HFF-Myc (cell line): ENCODE data around the gene KCTD14.

Source experiments
- DNase-seq: peaks from one replicate; pipeline ENCODE4 v3.0.0-alpha.2; 2011; ENCODE audit warnings: low read depth; ENCODE audit errors: extremely low read depth
- H3K4me3 ChIP-seq: replicated peaks from 2 replicates; pipeline ENCODE4 v1.5.1; 2011; ENCODE audit warnings: low read depth, mild to moderate bottlenecking, control low read depth, low read length
- CTCF ChIP-seq: IDR thresholded peaks from 2 replicates; pipeline ENCODE4 v1.5.1; 2012; ENCODE audit warnings: mild to moderate bottlenecking, low read depth, low read length, control low read depth; ENCODE audit errors: missing control alignments

The KCTD14 gene

DNA sequence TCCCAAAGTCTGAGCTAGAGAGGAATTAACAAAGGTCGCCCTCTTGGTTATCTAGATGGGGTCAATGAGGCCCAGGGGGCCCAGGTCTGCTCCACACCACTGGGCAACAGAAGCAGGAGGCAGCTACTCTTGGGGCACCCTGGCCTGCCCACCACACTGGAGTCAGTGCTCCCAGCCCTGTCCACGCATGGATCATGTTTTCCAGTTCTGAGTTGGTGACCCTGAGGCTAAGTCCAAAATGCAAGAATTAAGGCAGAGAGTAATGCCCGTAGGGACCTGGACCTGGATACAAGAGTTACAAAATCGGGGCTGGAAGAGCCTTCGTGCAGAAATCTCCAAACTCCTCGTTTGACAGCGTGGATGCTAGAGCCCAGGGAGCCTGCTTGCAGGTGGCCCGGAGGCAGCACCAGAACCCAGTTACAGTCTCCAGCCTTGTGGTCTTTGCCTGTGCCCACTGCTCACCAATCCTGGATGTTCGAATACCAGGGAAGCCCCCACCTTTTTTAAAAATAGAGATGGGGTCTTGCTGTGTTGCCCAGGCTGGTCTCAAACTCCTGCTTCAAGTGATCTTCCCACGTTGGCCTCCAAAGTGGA lies 34.5 kb upstream of the KCTD14 start:
- H3K4me3 ChIP-seq, result no peak overlapping the region
- no peak for DNase-seq
- TF ChIP-seq CTCF, result no peak

DNA sequence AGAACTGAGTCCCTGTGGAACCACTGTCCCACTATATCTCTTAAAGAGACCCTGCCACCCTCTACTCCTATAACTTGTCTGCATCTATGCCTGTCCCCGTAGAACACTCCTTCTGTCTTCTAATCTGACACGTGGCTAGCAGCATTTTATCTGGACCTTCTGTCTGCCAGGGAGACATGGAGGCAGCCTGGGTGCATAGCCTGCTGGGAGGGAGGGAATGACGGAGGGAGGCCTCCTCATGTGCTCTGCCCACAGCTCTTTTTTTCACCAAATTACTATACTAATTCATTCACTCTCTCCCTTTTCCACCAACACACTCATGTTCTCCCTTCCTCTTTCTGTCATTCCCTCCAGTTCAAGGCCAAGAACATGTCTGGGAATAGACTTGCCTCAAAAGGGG lies 33.0 kb upstream of the KCTD14 start:
- TF ChIP-seq CTCF, result no peak
- H3K4me3 ChIP-seq, result no peak overlapping the region
- DNase-seq, result no peak

DNA sequence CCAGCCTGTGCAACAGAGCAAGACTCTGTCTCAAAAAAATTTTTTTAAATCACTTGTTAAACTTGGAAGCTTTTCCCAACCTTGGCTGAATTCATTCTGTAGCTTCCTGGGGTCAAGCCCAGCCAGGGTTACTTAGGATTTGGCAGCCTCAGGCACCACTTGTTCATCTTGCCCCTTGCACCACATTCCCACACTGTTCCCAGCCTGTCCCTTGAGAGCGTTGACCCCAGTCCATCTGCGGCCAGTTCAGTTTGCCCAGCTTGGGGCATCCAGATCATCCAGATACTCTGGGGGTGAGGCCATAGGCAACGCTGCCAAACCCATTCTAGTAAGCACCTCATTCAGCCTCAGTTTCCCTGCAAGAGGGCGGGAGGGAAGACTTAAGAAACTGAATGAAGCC lies 31.9 kb upstream of the KCTD14 start:
- DNase-seq, result no peak
- no peak overlapping the region for H3K4me3 ChIP-seq
- TF ChIP-seq CTCF, result no peak

GRCh38 chr11:78050964-78051831 lies 28.1 kb upstream of the KCTD14 start:
- H3K4me3 ChIP-seq, result no peak overlapping the region
- DNase-seq, result no peak
- no peak for TF ChIP-seq CTCF

DNA sequence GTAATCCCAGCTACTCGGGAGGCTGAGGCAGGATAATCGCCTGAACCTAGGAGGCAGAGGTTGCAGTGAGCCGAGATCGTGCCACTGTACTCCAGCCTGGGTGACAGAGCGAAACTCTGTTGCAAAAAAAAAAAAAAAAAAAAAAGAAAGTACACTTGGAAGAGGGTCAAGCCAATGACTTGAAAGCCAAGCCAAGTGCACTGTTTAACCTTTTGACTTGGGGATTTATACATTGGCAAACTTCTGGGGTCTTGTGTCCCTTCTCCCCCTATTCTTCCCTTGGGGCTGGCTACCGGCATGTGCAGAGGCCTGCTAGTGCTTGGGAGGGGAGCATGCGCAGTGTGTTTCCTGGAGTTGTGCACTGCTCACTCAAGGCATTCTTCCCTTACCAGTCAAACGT lies 26.3 kb upstream of the KCTD14 start:
- H3K4me3 ChIP-seq, result no peak overlapping the region
- DNase-seq, result no peak
- TF ChIP-seq CTCF, result no peak

GRCh38 chr11:78048561-78048960 lies 25.5 kb upstream of the KCTD14 start:
- no peak for DNase-seq
- no peak for TF ChIP-seq CTCF
- no peak overlapping the region for H3K4me3 ChIP-seq

DNA sequence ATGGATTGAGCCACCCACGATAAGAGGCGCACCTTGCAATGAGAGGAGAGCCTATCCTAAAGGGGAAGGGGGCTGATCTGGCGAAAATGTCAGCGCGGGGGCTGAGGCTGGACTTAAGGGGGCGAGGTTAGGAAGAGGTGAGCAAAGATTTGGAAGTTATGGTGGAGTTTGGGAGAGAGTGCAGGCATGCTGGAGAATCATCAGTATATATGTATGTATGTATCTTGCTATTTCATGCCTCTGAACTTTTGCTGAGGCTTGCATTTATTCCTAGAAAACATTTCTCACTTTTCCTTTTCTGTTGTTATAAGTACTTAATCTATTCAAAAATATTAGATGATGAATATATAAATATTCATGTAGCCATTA lies 23.4 kb upstream of the KCTD14 start:
- no peak overlapping the region for H3K4me3 ChIP-seq
- TF ChIP-seq CTCF, result no peak
- DNase-seq, result no peak
